Hematopoietic multipotent progenitor cell treated with erythropoietin and hydrocortisone succinate and interleukin-3 and kit ligand, for 4 days (in vitro differentiated cells): Measurements from ENCODE around the gene GOLGA7B.

ENCODE experiments used
- DNase-seq: peaks from one replicate; pipeline ENCODE4 v3.0.0-alpha.2; 2015

The GOLGA7B gene

DNA sequence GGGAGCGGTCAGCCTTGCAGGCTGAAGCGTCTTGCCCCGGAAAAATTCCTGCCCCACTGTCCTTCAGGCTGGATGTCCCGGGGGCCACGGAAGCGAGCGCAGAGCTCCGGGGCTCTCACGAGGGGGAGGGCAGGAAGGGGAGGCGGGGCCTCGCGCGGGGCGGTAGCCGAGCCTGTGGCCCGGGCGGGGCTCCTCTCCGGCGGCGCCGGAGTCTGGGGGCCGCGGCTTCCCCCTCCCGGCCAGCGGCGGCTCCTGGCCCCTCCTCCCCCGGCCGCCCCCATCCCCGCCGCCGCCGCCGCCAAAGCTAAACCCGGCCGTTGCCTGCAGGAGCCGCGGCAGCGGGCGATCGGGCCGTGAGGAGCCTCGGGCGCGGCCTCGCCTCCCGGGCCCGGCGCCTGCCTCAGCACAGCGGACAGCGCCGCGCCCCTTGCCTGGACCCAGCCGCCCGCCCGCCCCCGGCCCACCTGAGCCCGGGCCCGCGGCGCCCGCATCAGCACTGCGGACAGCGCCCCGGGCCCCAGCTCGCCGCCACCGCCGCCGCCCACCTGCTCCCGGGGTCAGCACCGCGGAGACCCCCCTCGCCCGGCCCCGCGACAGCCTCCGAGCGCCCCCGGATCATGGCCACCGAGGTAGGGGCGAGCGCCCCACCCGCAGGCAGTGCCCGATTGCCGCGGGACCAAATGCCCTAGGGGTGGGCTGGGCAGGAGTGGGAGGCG is at the start of gene GOLGA7B:
GOLGA7B (plus strand) TSS at position 157 of the 716 bp plus-strand sequence; CDS start at position 618, 461 bp downstream.
- peak; percentile 66 for DNase-seq

DNA sequence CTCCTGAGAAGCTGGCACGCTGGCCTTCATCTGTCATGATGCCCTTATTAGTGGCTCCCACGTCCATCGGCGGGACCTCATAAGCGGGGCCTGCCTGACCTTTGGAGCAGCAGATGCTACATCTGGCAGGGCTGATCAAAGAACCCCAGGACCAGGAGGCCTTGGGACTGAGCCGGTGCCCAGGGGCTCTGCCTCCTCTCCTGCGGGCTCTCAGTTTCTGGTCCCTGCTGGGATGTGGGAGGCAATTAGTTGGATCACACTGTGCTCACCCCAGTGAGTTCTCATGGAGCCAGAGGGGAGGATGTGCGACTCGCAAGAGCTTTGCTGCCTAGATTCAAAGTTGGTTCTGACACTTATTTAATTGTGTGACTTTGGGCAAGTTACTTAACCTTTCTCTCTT is 49.2 kb upstream of the GOLGA7B start:
- DNase-seq = no peak

DNA sequence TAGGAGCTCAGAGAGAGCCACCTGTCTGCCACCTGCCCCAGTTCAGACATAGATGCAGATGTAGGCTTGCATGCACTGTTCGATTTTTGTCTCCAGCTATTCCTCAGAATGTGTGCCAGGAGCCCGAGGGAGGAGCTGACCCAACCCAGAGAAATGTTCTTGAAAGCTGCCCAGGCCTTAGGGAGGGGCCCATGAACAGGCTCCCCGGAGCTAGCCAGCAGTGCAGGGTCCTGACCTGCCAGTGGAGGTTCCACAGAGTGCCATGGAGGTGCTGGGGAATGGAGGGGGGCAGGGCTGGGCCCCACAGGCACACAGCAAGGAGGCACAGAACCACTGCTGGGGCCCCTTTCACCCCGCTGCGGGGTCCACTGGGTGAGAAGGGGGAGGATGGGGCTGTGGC is 48.2 kb upstream of the GOLGA7B start:
- DNase-seq = no peak

DNA sequence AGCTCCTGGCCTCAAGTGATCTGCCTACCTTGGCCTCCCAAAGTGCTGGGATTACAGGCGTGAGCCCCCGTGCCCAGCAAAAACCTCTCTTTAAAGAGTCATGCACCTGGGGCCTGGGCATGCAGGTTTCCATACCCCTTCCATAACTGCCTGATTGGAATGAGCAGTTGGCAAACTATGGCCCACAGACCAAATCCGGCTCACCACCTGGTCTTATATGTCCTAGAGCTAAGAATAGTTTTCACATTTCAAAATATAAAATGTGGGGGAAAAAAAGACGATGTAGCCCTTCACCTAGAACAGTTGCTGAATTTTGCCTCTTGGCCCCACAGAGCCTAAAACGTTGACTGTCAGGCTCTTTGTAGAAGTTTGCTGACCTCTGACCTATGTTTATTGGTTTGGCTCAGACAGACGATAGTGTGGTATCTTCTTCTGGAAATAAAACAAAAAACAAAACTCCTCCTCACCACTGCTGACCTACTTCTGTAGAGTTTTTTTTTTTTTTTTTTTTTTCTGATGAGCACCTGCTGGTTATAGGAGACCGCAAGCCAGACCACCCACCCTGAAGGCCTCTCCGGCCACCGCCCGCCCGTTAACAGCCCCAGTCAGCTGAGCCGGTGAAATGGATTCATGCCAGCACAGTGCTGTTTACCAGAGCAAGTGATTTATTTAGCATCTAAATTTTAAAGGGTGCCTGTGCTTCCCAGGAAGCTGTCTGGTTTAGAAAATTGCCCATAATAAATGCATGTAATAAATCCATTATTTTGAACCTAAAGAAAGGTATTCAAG is 44.4 kb upstream of the GOLGA7B start:
- no peak for DNase-seq

DNA sequence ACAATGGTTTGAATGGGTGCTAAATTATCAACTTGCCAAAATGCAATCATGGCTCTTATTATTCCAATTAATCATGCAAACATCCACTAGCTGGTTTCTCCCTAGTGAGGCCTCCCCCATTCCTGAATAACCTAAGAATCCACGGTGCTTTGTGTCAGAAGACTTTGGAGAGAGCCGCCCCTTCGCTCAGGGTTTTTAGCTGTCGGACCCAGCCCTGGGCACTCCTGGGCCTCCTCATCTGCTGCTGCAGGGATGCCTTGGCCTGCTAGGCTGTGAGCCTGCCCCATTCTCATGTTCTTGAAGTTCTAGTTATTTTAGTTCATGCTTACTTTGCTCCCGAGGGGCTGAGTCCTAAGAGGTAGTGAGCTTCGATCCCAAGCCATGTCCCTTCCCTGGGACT is 43.7 kb upstream of the GOLGA7B start:
- DNase-seq = no peak

DNA sequence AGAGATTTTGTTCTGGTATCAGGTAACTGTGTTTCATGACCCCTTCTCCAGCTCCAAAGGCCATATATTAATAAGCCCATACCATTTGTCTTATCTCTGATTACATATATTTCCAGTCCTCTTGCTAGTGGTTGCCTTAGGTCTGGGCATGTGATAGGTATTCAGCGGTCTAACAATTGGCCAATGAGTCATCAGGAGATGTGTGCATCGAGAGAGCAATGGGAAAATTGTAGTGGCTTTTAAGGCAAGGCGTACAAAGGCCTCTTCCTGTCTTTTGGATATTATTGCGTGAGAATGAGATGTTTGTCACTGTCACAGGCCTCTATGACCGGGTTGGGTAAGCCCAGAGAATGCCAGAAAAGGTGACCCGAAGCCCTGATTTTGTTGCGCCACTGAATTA is 39.2 kb upstream of the GOLGA7B start:
- DNase-seq = no peak

DNA sequence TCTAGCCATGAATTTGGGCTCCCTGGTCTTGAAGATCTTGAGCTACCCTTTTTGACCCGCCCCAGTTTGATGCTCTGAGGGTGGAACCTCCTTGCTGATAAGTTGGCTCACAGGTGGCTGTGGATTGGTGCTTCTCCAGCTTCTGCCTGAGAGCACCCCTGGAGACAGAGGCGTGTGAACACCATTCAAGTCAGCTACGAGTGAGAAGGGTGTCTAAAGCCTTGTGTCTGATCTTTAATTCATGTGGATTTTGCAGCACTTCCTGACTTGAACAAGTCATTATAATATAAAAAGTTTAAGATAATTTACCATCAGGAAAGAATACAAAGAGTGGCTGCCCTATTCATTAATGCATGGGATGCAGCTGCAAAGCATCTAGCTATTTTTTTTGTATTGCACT is 37.7 kb upstream of the GOLGA7B start:
- no peak for DNase-seq

DNA sequence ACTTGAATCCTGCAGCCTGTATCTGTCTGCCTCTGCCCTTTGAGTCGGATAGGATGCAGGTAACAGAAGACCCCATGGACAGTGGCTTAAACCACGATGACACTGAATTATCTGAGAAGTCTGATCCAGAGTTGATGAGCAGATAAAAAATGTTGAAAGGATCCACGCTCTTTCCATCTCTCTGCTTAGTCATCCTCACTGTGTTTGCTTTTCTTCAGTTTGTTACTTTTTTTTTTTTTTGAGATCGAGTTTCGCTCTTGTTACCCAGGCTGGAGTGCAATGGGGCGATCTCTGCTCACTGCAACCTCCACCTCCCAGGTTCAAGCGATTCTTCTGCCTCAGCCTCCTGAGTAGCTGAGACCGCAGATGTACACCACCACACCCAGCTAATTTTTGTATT is 36.9 kb upstream of the GOLGA7B start:
- DNase-seq = no peak

DNA sequence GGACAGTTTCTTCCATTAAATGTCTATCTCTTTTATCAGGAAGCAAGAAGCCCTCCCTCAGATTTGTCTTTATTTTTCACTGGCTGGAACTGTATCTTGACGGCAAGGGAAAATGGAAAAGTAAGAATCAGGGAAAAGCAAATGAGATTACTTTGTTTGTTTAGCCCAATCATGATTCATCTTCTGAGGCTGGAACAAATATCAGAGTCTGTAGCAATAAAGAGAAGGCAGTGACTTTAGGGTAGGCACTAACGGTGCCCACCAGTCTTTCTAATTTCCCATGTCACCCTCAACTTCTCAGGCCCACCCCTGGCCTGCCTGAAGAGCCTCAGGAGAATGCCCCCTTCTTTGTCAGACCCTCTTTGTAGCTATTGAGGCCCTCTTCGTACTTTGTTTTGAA is 36.3 kb upstream of the GOLGA7B start:
- no peak for DNase-seq

DNA sequence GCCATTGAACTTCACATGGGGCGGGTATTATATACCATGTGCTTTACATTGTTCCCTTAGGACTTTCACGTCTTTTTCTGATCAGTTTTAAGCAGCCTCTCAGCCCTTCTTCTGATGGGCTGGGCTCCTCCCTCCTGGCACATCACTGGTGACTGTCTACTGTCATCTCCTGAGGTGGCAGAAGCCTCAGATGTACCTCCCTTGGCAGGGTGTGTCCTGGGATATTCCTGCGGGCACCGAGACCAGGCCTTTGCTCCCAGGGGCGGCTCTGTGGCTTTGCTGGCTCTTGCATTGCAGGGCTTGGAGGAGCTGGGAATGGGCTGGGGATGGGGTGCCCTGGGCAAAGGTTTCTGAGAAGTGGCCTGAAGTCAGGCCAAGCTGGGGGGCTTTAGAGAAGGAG is 34.6 kb upstream of the GOLGA7B start:
- no peak for DNase-seq

DNA sequence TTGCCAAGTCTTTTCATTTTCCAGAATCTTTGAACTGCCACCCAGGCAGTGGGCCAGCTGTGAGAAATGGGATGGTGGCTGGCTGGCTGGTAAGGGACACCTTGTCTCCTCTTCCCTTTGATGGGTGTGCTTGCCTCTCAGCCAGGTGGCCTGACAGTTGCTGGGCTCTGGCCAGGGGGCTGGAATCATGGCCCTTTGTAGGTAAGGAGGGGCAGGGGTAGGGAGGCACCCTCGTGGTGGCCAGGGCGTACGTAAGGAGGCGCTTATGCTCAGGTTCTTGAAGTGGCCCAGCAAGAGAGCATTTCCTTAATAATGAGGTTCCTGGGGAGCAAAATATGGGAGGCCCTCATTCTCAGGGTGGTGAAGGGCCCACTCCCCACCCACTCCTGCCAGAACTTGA is 33.0 kb upstream of the GOLGA7B start:
- DNase-seq = no peak

DNA sequence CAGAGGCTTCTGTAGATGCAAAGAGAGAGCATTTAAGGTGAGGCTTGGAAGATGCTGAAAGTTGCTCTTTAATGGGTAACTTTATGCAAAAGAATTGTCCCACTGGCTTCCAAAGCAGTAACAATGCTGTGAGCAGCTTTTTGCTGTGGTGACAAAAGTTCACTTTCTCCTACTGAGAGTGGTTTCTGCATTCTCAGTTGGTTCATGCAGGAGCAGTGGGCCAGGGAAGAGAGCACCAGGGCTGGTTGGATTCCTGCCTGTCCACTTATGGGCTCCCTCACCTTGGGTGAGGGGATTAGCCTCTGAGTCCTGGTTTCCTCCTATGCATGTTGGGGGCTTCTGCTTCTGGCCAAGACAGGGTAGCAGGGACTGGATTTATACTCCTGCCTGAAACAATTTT is 31.1 kb upstream of the GOLGA7B start:
- no peak for DNase-seq

DNA sequence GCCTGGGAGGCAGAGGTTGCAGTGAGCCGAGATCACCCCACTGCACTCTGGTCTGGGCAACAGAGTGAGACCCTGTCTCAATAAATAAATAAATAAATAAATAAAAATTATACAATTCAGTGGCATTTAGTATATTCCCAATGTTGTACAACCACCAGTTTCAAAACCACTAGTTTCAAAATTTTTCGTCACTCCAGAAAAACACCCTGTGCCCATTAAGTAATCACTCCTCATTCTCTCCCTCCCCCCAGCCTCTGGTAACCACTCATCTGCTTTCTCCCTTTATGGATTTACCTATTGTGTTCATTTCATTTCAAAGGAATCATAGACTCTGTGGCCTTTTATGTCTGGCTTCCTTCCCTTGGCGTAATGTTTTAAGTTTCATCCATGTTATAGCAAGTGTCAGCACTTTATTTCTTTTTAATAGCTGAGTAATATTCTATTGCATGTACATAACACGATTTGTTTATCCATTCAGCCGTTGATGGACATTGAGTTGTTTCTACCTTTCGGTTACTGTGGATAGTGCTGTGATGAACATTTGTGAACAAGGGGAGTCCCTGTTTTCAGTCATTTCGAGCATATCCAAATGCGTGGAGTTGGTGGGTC is 29.4 kb upstream of the GOLGA7B start:
- DNase-seq = no peak

DNA sequence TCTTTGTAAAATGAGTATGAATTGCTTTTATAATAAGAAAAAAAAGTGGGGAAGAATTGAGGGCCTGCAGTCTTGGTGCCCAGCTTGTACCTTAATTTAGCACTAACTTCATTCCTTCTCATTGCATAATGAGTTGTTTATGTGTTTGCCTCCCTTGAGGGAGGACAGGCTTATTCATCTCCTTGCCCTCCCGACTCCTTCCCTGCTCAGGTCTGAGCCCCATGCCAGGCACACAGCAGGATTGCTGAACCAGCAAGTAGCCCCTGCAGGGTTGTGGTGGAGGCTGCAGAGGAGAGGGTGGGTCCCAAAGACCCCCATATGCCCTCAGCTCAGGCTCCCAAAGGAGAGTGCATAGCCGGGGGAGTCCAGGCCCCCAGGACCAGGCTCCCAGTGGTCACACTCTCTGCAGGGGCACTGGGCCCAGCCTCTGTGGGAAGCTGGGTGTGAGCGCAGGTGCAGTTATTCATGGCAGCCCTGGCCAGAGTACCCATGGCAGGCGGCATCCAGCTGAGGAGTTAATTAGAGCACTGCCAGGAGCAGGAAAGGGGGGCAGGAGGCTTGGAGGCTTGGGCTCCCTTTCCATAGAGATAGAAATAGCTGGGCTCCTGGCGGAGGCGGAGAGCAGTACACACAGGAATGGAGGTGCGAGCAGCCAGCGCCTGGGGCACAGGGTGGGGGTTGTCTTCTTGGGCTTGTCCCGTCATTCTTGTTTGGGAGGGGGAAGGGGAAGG is 28.2 kb upstream of the GOLGA7B start:
- no peak for DNase-seq

DNA sequence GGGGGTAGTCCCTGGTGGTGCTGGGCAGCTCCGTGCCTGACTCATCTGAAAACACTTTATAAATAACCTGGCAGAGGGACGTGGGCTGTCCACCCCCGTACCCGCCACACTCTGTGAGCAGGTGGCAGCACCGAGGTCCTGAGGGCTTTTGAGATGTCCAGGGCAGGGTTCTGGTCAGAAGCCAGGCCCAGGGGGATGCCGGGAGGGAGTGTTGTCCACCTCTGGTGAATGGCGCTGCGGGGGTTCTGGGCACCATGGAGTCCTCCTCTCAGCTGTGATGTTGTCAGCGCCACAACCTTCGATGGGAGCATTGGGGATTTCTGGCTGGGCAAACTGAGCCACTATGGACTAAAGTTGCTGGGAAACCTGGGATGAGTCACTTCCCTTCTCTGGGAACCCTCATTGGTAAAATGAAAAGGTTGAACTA is 27.4 kb upstream of the GOLGA7B start:
- no peak for DNase-seq

DNA sequence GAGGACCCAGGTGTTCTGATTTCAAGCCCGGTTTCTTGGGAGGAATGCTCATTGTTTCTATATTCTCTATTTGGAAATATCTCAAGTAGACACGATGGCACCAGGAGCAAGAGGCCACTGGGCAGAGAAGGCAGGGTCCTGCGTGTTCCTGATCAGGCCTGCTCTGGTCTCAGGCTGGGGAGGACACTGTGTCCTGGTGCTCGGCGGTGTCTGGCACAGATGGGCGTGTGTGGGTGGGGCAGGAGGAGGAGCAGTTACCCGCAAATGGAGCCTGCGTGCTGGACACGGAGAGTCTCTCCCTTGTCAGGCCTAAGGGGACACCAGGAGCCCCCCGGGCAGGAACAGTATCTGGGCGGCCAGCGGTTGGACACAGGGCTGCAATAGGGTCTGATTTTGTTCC is 25.9 kb upstream of the GOLGA7B start:
- DNase-seq = no peak

DNA sequence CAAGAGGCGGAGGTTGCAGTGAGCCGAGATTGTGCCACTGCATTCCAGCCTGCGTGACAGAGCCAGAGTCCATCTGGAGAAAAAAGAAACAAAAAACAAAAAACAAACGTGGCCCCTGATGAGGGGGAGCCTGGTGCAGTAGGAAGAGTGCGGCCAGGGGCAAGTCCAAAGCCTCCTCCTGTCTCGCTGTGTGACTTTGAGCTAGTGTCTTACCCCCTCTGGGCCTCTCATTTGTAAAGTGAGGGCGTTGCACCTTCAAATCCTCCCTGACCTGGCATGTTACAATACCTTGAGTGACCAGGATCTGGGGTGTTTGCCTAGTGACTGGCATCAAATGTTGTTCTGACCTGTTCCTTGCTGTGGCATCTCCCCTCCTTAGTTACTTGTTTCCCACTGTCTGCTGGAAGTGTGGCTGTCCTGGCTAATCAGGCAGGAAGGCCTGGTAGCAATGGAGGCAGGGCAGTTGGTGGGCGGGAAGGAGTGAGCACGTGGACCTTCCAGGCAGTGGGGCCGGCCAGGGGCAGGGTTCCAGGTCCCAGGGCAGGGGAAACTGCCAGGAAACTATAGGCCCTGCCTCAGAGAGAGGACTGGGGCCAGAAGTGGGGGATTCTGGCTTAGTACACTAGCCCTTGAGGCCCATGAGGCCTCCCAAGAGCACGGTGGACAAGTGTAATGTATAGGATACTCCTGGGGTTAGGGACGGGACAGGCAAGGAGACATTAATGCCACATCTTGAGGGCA is 24.5 kb upstream of the GOLGA7B start:
- DNase-seq = no peak

DNA sequence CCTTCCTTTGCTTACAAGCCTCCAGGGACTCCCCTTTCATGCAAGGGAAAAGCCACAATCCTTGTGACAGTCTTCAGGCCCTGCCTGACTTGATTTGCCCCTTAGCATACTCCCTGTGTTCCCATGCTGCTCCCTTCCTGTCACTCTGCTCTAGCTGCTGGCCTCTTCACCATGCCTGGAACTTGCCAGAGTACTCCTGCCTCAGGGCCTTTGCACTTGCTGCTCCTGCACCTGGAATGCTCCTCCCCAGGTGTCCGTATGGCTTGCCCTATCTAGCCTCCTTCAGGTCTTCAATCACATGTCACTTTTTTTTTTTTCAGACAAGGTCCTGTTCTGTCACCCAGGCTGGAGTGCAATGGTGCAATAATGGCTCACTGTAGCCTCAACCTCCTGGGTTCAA is 22.8 kb upstream of the GOLGA7B start:
- no peak for DNase-seq

DNA sequence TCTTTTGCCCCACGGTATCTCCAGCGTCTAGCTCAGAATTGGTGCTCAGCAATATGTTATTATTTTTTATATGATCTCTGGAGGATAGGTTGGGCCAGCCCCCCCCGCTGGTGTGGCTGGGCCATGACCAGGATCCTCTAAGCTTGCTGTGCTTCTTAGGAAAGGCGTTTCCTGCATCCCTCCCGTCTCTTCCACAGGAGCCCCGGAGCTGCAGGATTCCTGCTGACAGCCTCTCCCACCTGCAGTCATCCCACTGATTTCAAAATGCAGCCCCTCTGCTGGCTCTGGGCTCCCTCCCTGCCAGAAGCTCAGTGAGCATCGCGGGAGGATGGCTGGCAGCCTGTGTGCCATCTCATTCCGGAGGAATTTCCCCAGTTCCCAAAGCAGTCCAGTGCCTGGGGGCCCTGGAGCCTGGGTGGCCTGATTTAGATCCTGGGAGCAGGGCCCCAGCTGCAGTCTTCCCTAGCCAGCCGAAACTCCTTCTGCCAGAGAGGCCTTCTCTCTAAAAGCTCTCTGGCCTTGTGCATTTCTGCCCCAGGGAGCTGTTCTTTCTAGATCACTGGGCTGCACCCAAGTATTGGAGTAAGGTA is 21.8 kb upstream of the GOLGA7B start:
- DNase-seq = no peak

DNA sequence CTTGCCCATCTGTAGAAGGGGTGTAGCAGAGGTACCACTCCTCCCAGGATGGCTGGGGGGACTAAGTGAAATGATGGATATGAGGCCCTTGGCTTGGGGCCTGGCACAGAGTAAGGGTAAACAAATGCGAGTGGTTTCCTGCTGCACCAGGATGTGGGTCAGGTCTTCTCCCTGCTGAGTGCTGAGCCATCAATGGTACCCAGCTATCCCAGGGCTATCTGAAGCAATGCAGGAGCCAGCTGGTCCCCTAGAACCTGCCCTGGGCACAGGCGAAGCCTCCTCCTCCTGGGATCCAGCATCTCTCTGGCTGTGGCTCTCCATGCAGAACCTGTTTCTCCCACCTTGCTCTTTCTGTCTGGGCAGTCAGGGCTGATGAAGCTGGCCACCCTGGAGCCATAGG is 20.9 kb upstream of the GOLGA7B start:
- no peak for DNase-seq

DNA sequence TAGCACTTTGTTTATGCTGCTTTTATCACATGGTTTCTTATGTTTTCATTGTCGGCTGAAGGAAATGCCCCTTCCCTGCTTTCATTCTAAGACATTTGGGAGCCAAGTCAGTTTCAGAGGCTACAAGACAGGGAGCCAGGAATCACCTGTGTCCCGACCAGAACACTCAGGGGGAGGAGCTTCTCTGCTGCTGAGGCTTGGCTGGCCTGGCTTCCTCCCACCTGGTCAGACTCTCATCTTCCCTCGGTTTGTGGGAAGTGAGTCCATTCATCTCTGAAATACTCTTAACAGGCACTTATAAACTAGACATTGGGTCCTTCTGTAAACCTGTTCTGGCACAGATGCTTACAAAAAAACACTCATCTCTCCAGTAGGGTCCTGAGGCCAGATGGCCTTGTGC is 19.6 kb upstream of the GOLGA7B start:
- DNase-seq = no peak

DNA sequence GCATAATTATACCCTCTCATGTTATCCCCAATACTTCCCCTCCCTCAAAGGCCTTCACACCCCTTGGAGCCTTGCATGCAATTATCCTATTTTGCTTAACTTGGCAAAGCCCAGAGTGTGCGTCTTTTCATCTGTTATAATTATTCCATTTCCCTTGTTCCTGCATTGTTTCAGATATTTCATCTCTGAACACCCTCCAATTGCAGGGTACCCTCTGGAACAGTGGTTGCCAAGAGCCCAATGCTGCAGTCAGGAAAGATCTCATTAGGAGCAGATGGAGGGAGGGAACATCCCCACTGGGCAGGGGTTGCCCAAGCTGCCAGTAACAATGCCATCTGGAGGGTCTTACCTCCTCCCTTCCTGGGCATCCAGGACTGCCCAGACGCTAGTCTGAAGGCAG is 18.4 kb upstream of the GOLGA7B start:
- no peak for DNase-seq
